Peyer's patch (tissue), 4 donors: Measurements from ENCODE around the gene NEU4.

Source experiments
- CTCF ChIP-seq, 6 experiments: fragments of 450-650 bp in 4 of 6; fragments of 200-600 bp in 2 of 6; sonication (generic) in 1 of 6; IDR thresholded peaks; one replicate each; pipeline ENCODE4 v1.5.1; 2017 to 2019; ENCODE audit warnings: antibody characterized with exemption in 6 of 6, mild to moderate bottlenecking in 3 of 6, moderate library complexity in 1 of 6
- POLR2A ChIP-seq, 2 donors: fragments of 450-650 bp; IDR thresholded peaks; one replicate each; pipeline ENCODE4 v1.5.1; 2017; ENCODE audit warnings: antibody characterized with exemption in 2 of 2, mild to moderate bottlenecking in 2 of 2, moderate library complexity in 2 of 2

DNA sequence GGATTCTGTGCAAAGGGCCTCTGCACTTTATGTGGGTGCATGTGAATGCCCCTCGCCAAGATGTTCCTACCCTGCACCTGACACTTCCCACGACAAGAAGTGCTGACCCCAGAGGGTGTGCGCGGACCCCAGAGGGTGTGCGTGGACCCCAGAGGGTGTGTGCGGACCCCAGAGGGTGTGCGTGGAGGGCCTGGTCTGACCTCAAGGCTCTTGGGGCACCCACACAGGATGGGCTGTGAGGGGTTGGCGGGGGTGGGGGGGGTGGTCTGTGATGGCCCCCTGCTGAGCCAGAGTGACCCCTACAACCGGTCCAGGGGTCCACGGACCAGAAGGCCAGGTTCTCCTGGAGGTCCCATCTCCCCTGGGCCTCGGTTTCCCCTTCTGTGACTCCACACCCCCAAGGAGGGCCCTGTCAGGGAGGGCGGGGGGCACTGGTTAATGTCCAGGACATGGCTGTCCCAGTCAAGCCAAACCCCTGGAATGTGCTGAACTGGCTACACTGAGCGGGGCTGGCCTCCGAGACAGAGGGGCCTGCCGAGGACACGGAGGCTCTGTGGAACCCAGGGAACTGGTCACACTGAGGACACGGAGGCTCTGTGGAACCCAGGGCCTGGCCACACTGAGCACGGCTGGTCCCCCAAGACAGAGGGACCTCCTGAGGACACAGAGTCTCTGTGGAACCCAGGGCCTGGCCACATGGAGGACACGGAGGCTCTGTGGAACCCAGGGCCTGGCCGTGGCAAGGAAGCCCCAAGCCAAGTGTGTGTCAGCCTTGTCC lies 3.1 kb downstream of the NEU4 start:
- TF ChIP-seq CTCF (IDR thresholded peaks at IDR 0.05): no peak
- TF ChIP-seq POLR2A (IDR thresholded peaks at IDR 0.05): no peak
